NCI-H128 (cell line): ENCODE measurements around the gene UMAD1.
"Not testable (repeated sequence)": the region's sequence is repeated elsewhere in the genome, so short reads cannot be mapped to it uniquely, and the experiment has no call there.

Experiments used
- DNase-seq: peaks from one replicate; lab custom pipeline; 2025; ENCODE audit not compliant: unreplicated experiment; lab: John Stamatoyannopoulos, UW

The UMAD1 gene

GRCh38 chr7:7652798-7653540, 12.4 kb downstream of the UMAD1 start:
- no peak for DNase-seq

- DNase-seq, result no peak
These were observed 13.1 kb downstream of the UMAD1 start for GRCh38 chr7:7653593-7654187.

GRCh38 chr7:7654964-7655715, 14.6 kb downstream of the UMAD1 start:
- DNase-seq, result no peak

- not testable (repeated sequence) for DNase-seq
These were observed 15.9 kb downstream of the UMAD1 start for GRCh38 chr7:7656459-7656858.

- no peak for DNase-seq
These were observed 22.0 kb downstream of the UMAD1 start for GRCh38 chr7:7662527-7662926.

- no peak for DNase-seq
These were observed 23.7 kb downstream of the UMAD1 start for GRCh38 chr7:7664291-7664690.

- no peak for DNase-seq
These were observed 24.5 kb downstream of the UMAD1 start for GRCh38 chr7:7665031-7665430.

- no peak for DNase-seq
These were observed 26.6 kb downstream of the UMAD1 start for GRCh38 chr7:7667187-7667586.

GRCh38 chr7:7668706-7669105, 28.2 kb downstream of the UMAD1 start:
- DNase-seq, result no peak

GRCh38 chr7:7670490-7670889, 29.9 kb downstream of the UMAD1 start:
- DNase-seq, result no peak

- DNase-seq, result no peak
These were observed 30.8 kb downstream of the UMAD1 start for GRCh38 chr7:7671361-7671760.

- no peak for DNase-seq
These were observed 32.1 kb downstream of the UMAD1 start for GRCh38 chr7:7672545-7673239.

- no peak for DNase-seq
These were observed 32.6 kb downstream of the UMAD1 start for GRCh38 chr7:7673240-7673550.

GRCh38 chr7:7675686-7676085, 35.1 kb downstream of the UMAD1 start:
- DNase-seq, result no peak

GRCh38 chr7:7679640-7680039, 39.1 kb downstream of the UMAD1 start:
- DNase-seq, result not testable (repeated sequence)

- peak; percentile 84 for DNase-seq
These were observed 40.8 kb downstream of the UMAD1 start for GRCh38 chr7:7681191-7681935.

GRCh38 chr7:7681936-7682329, 41.4 kb downstream of the UMAD1 start:
- peak; percentile 22 for DNase-seq

GRCh38 chr7:7682861-7683260, 42.3 kb downstream of the UMAD1 start:
- no peak for DNase-seq

- DNase-seq, result no peak
These were observed 46.4 kb downstream of the UMAD1 start for GRCh38 chr7:7686811-7687508.

- no peak for DNase-seq
These were observed 47.2 kb downstream of the UMAD1 start for GRCh38 chr7:7687800-7688199.
